Transverse colon (tissue), 4 donors: ENCODE measurements around the gene SRPK2. TPM values are rescaled to one million over a fixed set of nuclear protein-coding genes. Genes with fewer than 3 reads are reported as not detected.

Experiments used
- DNase-seq: peaks from one replicate; pipeline ENCODE4 v3.0.0-alpha.2; 2019
- H3K27ac ChIP-seq, 4 donors: fragments of 200-600 bp; sonication (generic); 2 replicates each; pipeline ENCODE4 v1.5.1; 2016 to 2018; ENCODE audit warnings: inconsistent platforms in 4 of 4
- H3K27me3 ChIP-seq: fragments of 200-600 bp; sonication (generic); 2 replicates; pipeline ENCODE4 v1.5.1; 2017; ENCODE audit warnings: inconsistent platforms
- H3K36me3 ChIP-seq, 4 donors: fragments of 200-600 bp; sonication (generic); 2 replicates each; pipeline ENCODE4 v1.5.1; 2017 to 2019; ENCODE audit warnings: inconsistent platforms in 4 of 4
- H3K4me1 ChIP-seq, 4 donors: fragments of 200-600 bp; sonication (generic); 2 replicates each; pipeline ENCODE4 v1.5.1; 2017 to 2020; ENCODE audit warnings: inconsistent platforms in 4 of 4
- H3K4me3 ChIP-seq, 4 donors: fragments of 200-600 bp; sonication (generic); 1 replicate in 1 of 4; 2 replicates in 3 of 4; pipeline versions ENCODE4 v1.5.1 to v1.6.1; 2017 to 2019; ENCODE audit warnings: inconsistent platforms in 4 of 4
- H3K9me3 ChIP-seq, 2 donors: fragments of 200-600 bp; sonication (generic); 2 replicates each; pipeline ENCODE4 v1.5.1; 2017 to 2019; ENCODE audit warnings: inconsistent platforms in 2 of 2
- EP300 ChIP-seq: sonication (generic); formaldehyde crosslinking; IDR thresholded peaks from one replicate; pipeline ENCODE4 v1.6.1; 2017; ENCODE audit warnings: antibody characterized with exemption, low read depth
- POLR2A ChIP-seq: fragments of 450-650 bp; IDR thresholded peaks from one replicate; pipeline ENCODE4 v1.6.1; 2016; ENCODE audit warnings: antibody characterized with exemption, mild to moderate bottlenecking, moderate library complexity
- POLR2AphosphoS5 ChIP-seq, 3 donors: sonication (generic); formaldehyde crosslinking; IDR thresholded peaks; one replicate each; pipeline ENCODE4 v1.6.1; 2016; ENCODE audit warnings: antibody characterized with exemption in 3 of 3
- WGBS, 2 donors: methylation state at CpG; one replicate each; pipeline ENCODE4 v1.1.5; 2018; ENCODE audit warnings: low coverage in 1 of 2; 5-methylcytosine and 5-hydroxymethylcytosine counted together
- in situ Hi-C, 4 donors: fragments of 200-750 bp; cut with MboI; loops; one replicate each; pipeline versions ENCODE4 v1.15.0 to v1.15.1; 2017; ENCODE audit warnings: low sequenced_read_pairs in 3 of 4, low pct_ligation_motif_present in 1 of 4, low pct_unique_long_range_greater_than_20kb in 1 of 4
- intact Hi-C: fragments of 100-400 bp; cut with DNase I; formaldehyde crosslinking; loops from one replicate; pipeline ENCODE4 v1.15.1; 2023; ENCODE audit warnings: low total_unique reads
- total RNA-seq, 4 donors: library from RNA; depleted of rRNA; stranded (reverse); fragments of >200 nt; gene quantifications; one replicate each; pipeline ENCODE4 v1.1.0, GENCODE V29; 2016
- TF ChIP-seq, protein P1 (sequence below), 5 experiments: fragments of 200-600 bp in 3 of 5; fragments of 450-650 bp in 2 of 5; sonication (generic) in 3 of 5; IDR thresholded peaks; 1 replicate in 2 of 5; 2 replicates in 3 of 5; pipeline ENCODE4 v1.5.1; 2016 to 2017; ENCODE audit warnings: antibody characterized with exemption in 5 of 5, inconsistent platforms in 3 of 5, mild to moderate bottlenecking in 2 of 5, moderate library complexity in 1 of 5

SRPK2 gene
- total RNA-seq, 4 donors from 2014 or later = 18.3 to 93.1 (median 43.8) TPM

DNA sequence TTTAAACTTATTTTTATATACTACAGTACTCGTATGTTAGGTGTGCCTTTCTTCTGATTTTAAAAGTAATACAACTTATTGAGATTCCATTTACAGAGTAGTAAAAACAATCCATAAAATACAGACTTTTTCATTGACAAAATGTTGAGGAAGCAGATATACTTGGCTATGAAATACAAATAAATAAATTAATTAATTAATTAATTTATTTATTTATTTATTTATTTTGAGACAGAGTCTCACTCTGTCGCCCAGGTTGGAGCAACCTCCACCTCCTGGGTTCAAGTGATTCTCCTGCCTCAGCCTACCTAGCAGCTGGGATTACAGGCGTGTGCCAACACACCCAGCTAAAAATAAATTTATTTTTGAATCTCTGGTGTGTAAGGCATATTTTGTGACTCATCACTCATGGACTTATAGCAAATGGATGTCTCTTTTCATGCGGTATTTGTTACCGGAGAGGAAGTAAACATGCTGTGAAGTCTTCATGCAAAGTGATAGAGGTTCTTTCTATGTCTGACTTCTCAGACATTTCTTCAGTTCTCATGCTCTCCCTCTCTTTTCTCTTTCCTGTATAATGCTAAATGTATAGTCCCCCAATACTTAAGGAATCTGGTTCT lies 20.2 kb upstream of the SRPK2 start:
- no peaks in the 10 kb centered on the region for H3K9me3 ChIP-seq
- DNase-seq = no peak
- H3K4me1 ChIP-seq = no peaks in the 10 kb centered on the region
- intact Hi-C loops = no loop called here
- H3K4me3 ChIP-seq = no peak overlapping the region
- H3K36me3 ChIP-seq = no peaks in the 10 kb centered on the region
- H3K27me3 ChIP-seq = no peaks in the 10 kb centered on the region
- in situ Hi-C loops = no loop called here
- H3K27ac ChIP-seq = no peak overlapping the region
- TF ChIP-seq POLR2A (no peak), EP300 (no peak), POLR2AphosphoS5 (IDR thresholded peaks at IDR 0.05) (no peak)
- TF ChIP-seq, protein P1, sequence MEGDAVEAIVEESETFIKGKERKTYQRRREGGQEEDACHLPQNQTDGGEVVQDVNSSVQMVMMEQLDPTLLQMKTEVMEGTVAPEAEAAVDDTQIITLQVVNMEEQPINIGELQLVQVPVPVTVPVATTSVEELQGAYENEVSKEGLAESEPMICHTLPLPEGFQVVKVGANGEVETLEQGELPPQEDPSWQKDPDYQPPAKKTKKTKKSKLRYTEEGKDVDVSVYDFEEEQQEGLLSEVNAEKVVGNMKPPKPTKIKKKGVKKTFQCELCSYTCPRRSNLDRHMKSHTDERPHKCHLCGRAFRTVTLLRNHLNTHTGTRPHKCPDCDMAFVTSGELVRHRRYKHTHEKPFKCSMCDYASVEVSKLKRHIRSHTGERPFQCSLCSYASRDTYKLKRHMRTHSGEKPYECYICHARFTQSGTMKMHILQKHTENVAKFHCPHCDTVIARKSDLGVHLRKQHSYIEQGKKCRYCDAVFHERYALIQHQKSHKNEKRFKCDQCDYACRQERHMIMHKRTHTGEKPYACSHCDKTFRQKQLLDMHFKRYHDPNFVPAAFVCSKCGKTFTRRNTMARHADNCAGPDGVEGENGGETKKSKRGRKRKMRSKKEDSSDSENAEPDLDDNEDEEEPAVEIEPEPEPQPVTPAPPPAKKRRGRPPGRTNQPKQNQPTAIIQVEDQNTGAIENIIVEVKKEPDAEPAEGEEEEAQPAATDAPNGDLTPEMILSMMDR (IDR thresholded peaks at IDR 0.05) = no peak
- whole genome bisulfite sequencing, 2 donors = 83 to 86% methylated on average over 4 to 5 of the region's 5 CpGs

DNA sequence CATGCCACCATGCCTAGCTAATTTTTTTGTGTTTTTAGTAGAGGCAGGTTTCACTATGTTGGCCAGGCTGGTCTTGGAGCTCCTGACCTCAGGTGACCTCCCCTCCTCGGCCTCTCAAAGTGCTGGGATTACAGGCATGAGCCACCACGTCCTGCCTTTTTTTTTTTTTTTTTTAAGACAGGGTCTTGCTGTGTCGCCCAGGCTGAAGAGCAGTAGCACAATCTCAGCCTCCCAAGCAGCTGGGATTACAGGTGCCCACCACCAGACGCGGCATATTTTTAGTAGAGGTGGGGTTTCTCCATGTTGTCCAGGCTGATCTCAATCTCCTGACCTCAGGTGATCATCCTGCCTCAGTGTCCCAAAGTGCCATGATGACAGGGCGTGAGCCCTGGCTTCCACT lies 14.4 kb upstream of the SRPK2 start:
- Histone ChIP-seq H3K27me3 (no peaks in the 10 kb centered on the region), H3K4me3 (no peak overlapping the region), H3K9me3 (no peaks in the 10 kb centered on the region), H3K27ac (no peak overlapping the region), H3K4me1 (peaks cover 0 to 3% (median 0%) of the 10 kb centered on the region in 4 donors), H3K36me3 (no peaks in the 10 kb centered on the region)
- in situ Hi-C loops (no loop called here), intact Hi-C loops (no loop called here)
- 81% methylated on average over 6 of the region's 6 CpGs; no CpG with 5 or more reads in 1 of the 2 donors for WGBS, 2 donors
- DNase-seq = no peak
- TF ChIP-seq, protein P1 (IDR thresholded peaks at IDR 0.05) = no peak
- TF ChIP-seq POLR2AphosphoS5 (IDR thresholded peaks at IDR 0.05) = no peak
- TF ChIP-seq EP300 = no peak
- TF ChIP-seq POLR2A = no peak

DNA sequence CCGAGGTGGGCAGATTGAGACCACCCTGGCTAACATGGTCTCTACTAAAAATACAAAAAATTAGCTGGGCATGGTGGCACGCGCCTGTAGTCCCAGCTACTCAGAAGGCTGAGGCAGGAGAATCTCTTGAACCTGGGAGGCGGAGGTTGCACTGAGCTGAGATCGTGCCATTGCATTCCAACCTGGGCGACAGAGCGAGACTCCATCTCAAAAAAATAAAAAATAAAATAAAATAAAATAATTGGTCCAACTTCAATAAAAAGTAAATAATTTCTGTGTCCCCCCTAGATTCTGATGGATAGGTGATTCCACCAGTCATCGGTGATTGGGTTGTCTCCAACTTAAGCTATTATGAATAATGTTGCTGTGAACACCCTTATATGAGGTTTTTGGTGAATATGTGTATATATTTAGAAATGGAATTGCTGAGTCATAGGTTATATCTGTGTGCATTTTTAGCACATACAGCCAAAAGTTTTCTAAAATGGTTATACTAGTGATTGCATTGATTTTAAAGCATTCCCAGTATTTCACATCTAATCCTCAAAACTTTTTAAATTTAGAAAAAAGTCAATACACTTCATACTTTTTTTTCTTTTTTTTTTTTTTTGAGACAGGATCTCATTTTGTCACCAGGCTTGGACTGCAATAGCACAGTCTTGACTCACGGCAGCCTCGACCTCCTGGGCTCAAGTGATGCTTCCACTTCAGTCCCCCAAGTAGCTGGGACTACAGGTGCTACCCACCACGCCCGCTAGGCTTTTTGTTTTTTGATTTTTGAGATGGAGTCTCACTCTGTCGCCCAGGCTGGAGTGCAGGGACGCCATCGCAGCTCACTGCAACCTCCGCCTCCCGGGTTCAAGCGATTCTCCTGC lies 13.7 kb upstream of the SRPK2 start:
- Histone ChIP-seq H3K4me1 (peaks cover 0 to 3% (median 0%) of the 10 kb centered on the region in 4 donors), H3K27ac (no peak overlapping the region), H3K27me3 (no peaks in the 10 kb centered on the region), H3K36me3 (no peaks in the 10 kb centered on the region), H3K4me3 (no peak overlapping the region), H3K9me3 (no peaks in the 10 kb centered on the region)
- WGBS, 2 donors = 96 to 97% methylated on average over 11 to 18 of the region's 18 CpGs
- intact Hi-C loops (no loop called here), in situ Hi-C loops (no loop called here)
- DNase-seq = no peak
- TF ChIP-seq POLR2AphosphoS5 (IDR thresholded peaks at IDR 0.05) (no peak), EP300 (no peak), POLR2A (no peak)
- TF ChIP-seq, protein P1 (IDR thresholded peaks at IDR 0.05) = no peak

DNA sequence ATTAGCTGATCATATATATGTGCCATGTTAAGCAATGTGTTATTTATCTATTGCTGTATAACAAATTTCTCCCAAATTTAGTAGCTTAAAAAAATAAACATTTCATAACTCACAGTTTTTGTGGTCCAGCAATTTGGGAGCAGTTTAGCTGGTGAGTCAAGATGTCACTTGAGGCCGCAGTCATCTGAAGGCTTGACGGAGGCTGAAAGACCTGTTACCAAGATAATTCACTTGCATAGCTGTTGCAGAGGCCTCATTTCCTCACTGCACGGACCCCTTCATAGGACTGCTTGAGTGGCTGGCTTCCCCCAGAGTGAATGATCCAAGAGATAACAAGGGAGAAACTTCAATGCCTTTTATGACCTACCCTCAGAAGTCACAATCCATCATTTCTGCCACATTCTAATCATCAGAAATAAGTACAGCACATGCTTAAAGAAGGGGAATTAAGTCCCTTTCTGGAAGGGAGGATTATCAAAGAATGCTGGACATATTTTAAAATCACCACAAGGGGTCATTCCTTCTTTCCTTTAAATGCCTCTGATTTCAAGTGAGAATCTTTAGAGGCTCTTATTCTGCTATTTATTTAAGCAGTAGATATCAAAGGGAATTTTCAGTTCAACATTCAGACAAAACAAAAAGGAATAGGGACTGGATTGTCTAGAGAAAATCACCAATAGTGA lies 10.5 kb upstream of the SRPK2 start:
- 85% methylated on average over 3 of the region's 3 CpGs; no CpG with 5 or more reads in 1 of the 2 donors for WGBS, 2 donors

More for the DNA sequence above, 10.5 kb upstream of the SRPK2 start:
- intact Hi-C loops = no loop called here
- peaks cover 0 to 3% (median 0%) of the 10 kb centered on the region in 4 donors for H3K4me1 ChIP-seq
- no peak overlapping the region for H3K4me3 ChIP-seq
- TF ChIP-seq, protein P1 (IDR thresholded peaks at IDR 0.05) = peak in 3 of 5 experiments; percentile 10 to 15 (median 11)
- no peak for TF ChIP-seq EP300
- H3K27ac ChIP-seq = no peak overlapping the region
- in situ Hi-C loops = no loop called here
- DNase-seq = no peak
- H3K9me3 ChIP-seq = no peaks in the 10 kb centered on the region
- H3K27me3 ChIP-seq = no peaks in the 10 kb centered on the region
- H3K36me3 ChIP-seq = no peaks in the 10 kb centered on the region
